NCI-H2107 treated with DMSO at 0.1 percent for 48 hours (cell line): ENCODE results near the gene DYRK2.

Experiments
- DNase-seq: peaks from one replicate; lab custom pipeline; 2025; ENCODE audit not compliant: unreplicated experiment; lab: John Stamatoyannopoulos, UW

Gene DYRK2

GRCh38 chr12:67648521-67649260, at the start of gene DYRK2:
TSS of gene DYRK2 (plus strand) at chr12:67648745. CDS start at chr12:67649134, 389 bp downstream.
- no peak for DNase-seq

- no peak for DNase-seq
These were observed 48.9 kb upstream of the DYRK2 start for GRCh38 chr12:67599691-67600090.

GRCh38 chr12:67601126-67601525, 47.4 kb upstream of the DYRK2 start:
- no peak for DNase-seq

GRCh38 chr12:67609226-67609870, 39.2 kb upstream of the DYRK2 start:
- DNase-seq, result no peak

GRCh38 chr12:67613040-67613439, 35.5 kb upstream of the DYRK2 start:
- DNase-seq, result no peak

- no peak for DNase-seq
These were observed 30.9 kb upstream of the DYRK2 start for GRCh38 chr12:67617629-67618028.

- no peak for DNase-seq
These were observed 30.2 kb upstream of the DYRK2 start for GRCh38 chr12:67618303-67618702.

GRCh38 chr12:67621112-67621511, 27.4 kb upstream of the DYRK2 start:
- no peak for DNase-seq

GRCh38 chr12:67621926-67622325, 26.6 kb upstream of the DYRK2 start:
- peak; percentile 92 for DNase-seq

- DNase-seq, result no peak
These were observed 25.3 kb upstream of the DYRK2 start for GRCh38 chr12:67623259-67623658.

GRCh38 chr12:67624355-67624754, 24.2 kb upstream of the DYRK2 start:
- no peak for DNase-seq

- DNase-seq, result no peak
These were observed 23.5 kb upstream of the DYRK2 start for GRCh38 chr12:67625004-67625403.

- DNase-seq, result no peak
These were observed 22.4 kb upstream of the DYRK2 start for GRCh38 chr12:67626156-67626555.

- DNase-seq, result no peak
These were observed 18.0 kb upstream of the DYRK2 start for GRCh38 chr12:67630373-67631088.

- no peak for DNase-seq
These were observed 16.5 kb upstream of the DYRK2 start for GRCh38 chr12:67632005-67632404.

GRCh38 chr12:67633024-67633610, 15.4 kb upstream of the DYRK2 start:
- DNase-seq, result no peak

GRCh38 chr12:67633708-67634107, 14.8 kb upstream of the DYRK2 start:
- no peak for DNase-seq

- no peak for DNase-seq
These were observed 14.2 kb upstream of the DYRK2 start for GRCh38 chr12:67634303-67634761.

GRCh38 chr12:67637718-67638117, 10.8 kb upstream of the DYRK2 start:
- no peak for DNase-seq

GRCh38 chr12:67638694-67639093, 9.9 kb upstream of the DYRK2 start:
- no peak for DNase-seq

GRCh38 chr12:67640863-67641262, 7.7 kb upstream of the DYRK2 start:
- DNase-seq, result no peak

GRCh38 chr12:67645126-67645525, 3.4 kb upstream of the DYRK2 start:
- DNase-seq, result no peak
